Keratinocyte (primary cell): ENCODE measurements around the gene RNASE7. TPM values are rescaled to one million over a fixed set of nuclear protein-coding genes. Genes with fewer than 3 reads are reported as not detected.

Experiments used
- DNase-seq: peaks from one replicate; pipeline ENCODE4 v3.0.0-alpha.2; 2011; ENCODE audit warnings: low read depth, missing footprints, low spot score
- FAIRE-seq: peaks from 2 replicates; lab custom pipeline; 2011; peaks lifted over from hg19 to GRCh38; lab: Jason Lieb, UNC
- H2AFZ ChIP-seq: 2 replicates; pipeline ENCODE4 v1.6.0; 2012; ENCODE audit warnings: low read length, control low read depth, inconsistent platforms; ENCODE audit not compliant: control insufficient read depth
- H3K27ac ChIP-seq: 2 replicates; pipeline ENCODE4 v1.5.1; 2011; ENCODE audit warnings: low read length; ENCODE audit not compliant: control insufficient read depth, insufficient read depth
- H3K27me3 ChIP-seq: 3 replicates; pipeline ENCODE4 v1.6.0; 2011; ENCODE audit warnings: low read length; ENCODE audit not compliant: control insufficient read depth, insufficient read depth; ENCODE audit errors: extremely low read depth
- H3K36me3 ChIP-seq, 2 experiments: 2 replicates in 1 of 2; 3 replicates in 1 of 2; pipeline ENCODE4 v1.5.1; 2011; ENCODE audit warnings: low read length in 2 of 2, mild to moderate bottlenecking in 1 of 2; ENCODE audit not compliant: control insufficient read depth in 2 of 2, insufficient read depth in 2 of 2; ENCODE audit errors: extremely low read depth in 1 of 2
- H3K4me1 ChIP-seq: 3 replicates; pipeline ENCODE4 v1.5.1; 2011; ENCODE audit warnings: low read length; ENCODE audit not compliant: control insufficient read depth, insufficient read depth; ENCODE audit errors: extremely low read depth
- H3K4me2 ChIP-seq: 3 replicates; pipeline ENCODE4 v1.6.0; 2011; ENCODE audit warnings: low read depth, low read length; ENCODE audit not compliant: control insufficient read depth, insufficient read depth; ENCODE audit errors: extremely low read depth
- H3K4me3 ChIP-seq, 3 experiments: fragments of 200-600 bp in 1 of 3; sonication (generic) in 1 of 3; 2 replicates in 2 of 3; 3 replicates in 1 of 3; pipeline ENCODE4 v1.5.1; 2011 to 2016; ENCODE audit warnings: low read length in 3 of 3, mild to moderate bottlenecking in 3 of 3, control low read depth in 2 of 3, inconsistent platforms in 1 of 3, low read depth in 1 of 3, mixed read lengths in 1 of 3, mixed run types in 1 of 3, moderate library complexity in 1 of 3; ENCODE audit not compliant: control insufficient read depth in 2 of 3, insufficient read depth in 2 of 3; ENCODE audit errors: extremely low read depth in 1 of 3
- H3K79me2 ChIP-seq: 2 replicates; pipeline ENCODE4 v1.6.0; 2012; ENCODE audit warnings: low read length; ENCODE audit not compliant: control insufficient read depth, insufficient read depth
- H3K9ac ChIP-seq: 3 replicates; pipeline ENCODE4 v1.6.0; 2011; ENCODE audit warnings: low read length; ENCODE audit not compliant: control insufficient read depth, insufficient read depth; ENCODE audit errors: extremely low read depth
- H3K9me1 ChIP-seq: 3 replicates; pipeline ENCODE4 v1.6.0; 2011; ENCODE audit warnings: low read length; ENCODE audit not compliant: control insufficient read depth, insufficient read depth; ENCODE audit errors: extremely low read depth
- H3K9me3 ChIP-seq: 2 replicates; pipeline ENCODE4 v1.5.1; 2012; ENCODE audit warnings: low read depth, low read length; ENCODE audit not compliant: control insufficient read depth
- H4K20me1 ChIP-seq: 3 replicates; pipeline ENCODE4 v1.6.0; 2011; ENCODE audit warnings: low read length; ENCODE audit not compliant: control insufficient read depth, insufficient read depth; ENCODE audit errors: extremely low read depth
- EZH2 ChIP-seq: IDR thresholded peaks from one replicate; pipeline ENCODE4 v1.6.1; 2012; ENCODE audit warnings: inconsistent platforms, mild to moderate bottlenecking, low read length, moderate library complexity
- dilution Hi-C: fragments of 300-500 bp; cut with MboI; formaldehyde crosslinking; loops from one replicate; pipeline ENCODE4 v1.7.0; 2020; ENCODE audit warnings: low sequenced_read_pairs; ENCODE audit not compliant: extremely low pct_ligation_motif_present
- polyA plus RNA-seq, 5 experiments: library from polyadenylated mRNA; depleted of rRNA in 3 of 5; stranded (reverse) in 3 of 5; stranded (forward) in 1 of 5; unstranded in 1 of 5; fragments of >200 nt; gene quantifications; 1 replicate in 1 of 5; 2 replicates in 3 of 5; 3 replicates in 1 of 5; pipeline versions ENCODE4 v1.2.1 to v1.2.3, GENCODE V29; 2011 to 2012; ENCODE audit warnings: missing spikeins in 2 of 5, low read depth in 1 of 5, low replicate concordance in 1 of 5
- TF ChIP-seq, protein P1 (sequence below), 3 experiments: IDR thresholded peaks in 1 of 3; conservative IDR thresholded peaks in 1 of 3; optimal IDR thresholded peaks in 1 of 3; 2 replicates in 2 of 3; 3 replicates in 1 of 3; pipeline versions ENCODE3 to v1.5.1; 2011; ENCODE audit warnings: low read length in 3 of 3, mild to moderate bottlenecking in 3 of 3, moderate library complexity in 2 of 3, control low read depth in 1 of 3, inconsistent platforms in 1 of 3; ENCODE audit not compliant: insufficient read depth in 2 of 3; ENCODE audit errors: extremely low read depth in 1 of 3

The RNASE7 gene
- polyA plus RNA-seq, 1 donor (not counting 4 experiments of a cell fraction or from before 2014, with no cell fraction given), result 17.4 TPM

DNA sequence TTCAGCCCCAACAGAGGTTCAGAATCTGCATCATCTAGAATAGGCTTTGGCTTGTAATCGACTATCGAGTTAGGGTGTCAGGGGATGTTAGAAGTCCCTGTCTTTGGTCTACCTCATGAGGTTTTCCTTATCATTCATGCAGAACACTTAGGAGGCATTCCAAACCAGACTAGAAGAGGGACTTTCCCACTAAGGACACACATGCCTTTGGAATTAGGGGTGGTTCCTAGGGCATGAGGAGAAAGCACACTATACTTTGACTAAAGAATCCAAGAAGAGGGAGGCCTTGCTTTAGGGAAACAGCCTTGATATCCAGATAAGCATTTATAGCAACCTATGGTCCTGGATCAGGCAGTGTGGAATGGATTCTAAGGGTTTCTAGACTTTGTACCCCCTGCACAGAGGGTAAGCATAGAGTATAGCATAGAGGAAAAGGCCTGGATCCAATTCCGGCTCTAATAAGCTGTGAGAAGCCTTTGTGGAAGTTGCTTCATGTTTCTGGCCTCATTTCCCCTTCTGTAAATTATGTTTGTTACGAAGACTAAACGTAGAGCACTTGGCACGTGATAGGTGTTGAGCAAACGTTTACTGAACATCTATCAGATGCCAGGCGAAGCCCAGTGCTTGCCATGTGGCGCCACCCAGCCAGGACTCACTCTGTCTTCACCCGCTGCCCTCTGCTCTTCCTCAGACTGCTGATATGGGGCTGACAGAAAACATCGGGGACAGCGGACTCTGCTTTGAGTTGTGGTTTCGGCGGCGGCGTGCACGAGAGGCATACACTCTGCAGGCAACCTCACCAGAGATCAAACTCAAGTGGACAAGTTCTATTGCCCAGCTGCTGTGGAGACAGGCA lies 43.1 kb downstream of the RNASE7 start:
- Histone ChIP-seq H4K20me1 (no peaks in the 10 kb centered on the region), H3K9me1 (peaks cover 3% of the 10 kb centered on the region), H3K4me2 (peak overlapping the region; percentile 66), H3K27me3 (no peaks in the 10 kb centered on the region), H3K36me3 (peaks cover 9 to 19% of the 10 kb centered on the region in 2 experiments), H3K9me3 (no peaks in the 10 kb centered on the region), H3K9ac (peak overlapping the region; percentile 40), H3K4me3 (no peak overlapping the region), H3K79me2 (no peaks in the 10 kb centered on the region), H3K4me1 (peaks cover 17% of the 10 kb centered on the region), H2AFZ (peak overlapping the region; percentile 39), H3K27ac (peak overlapping the region; percentile 50)
- FAIRE-seq (peak; percentile 66), DNase-seq (no peak)
- TF ChIP-seq EZH2, result no peak
- TF ChIP-seq, protein P1, sequence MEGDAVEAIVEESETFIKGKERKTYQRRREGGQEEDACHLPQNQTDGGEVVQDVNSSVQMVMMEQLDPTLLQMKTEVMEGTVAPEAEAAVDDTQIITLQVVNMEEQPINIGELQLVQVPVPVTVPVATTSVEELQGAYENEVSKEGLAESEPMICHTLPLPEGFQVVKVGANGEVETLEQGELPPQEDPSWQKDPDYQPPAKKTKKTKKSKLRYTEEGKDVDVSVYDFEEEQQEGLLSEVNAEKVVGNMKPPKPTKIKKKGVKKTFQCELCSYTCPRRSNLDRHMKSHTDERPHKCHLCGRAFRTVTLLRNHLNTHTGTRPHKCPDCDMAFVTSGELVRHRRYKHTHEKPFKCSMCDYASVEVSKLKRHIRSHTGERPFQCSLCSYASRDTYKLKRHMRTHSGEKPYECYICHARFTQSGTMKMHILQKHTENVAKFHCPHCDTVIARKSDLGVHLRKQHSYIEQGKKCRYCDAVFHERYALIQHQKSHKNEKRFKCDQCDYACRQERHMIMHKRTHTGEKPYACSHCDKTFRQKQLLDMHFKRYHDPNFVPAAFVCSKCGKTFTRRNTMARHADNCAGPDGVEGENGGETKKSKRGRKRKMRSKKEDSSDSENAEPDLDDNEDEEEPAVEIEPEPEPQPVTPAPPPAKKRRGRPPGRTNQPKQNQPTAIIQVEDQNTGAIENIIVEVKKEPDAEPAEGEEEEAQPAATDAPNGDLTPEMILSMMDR (optimal IDR thresholded peaks at IDR 0.05 in 1 of 3, IDR thresholded peaks at IDR 0.05 in 1 of 3, conservative IDR thresholded peaks at IDR 0.05 in 1 of 3; ENCODE audit: extremely low read depth in 1 of 3, insufficient read depth in 2 of 3, low read length in 3 of 3), result no peak
- dilution Hi-C loops, result no loop called here

DNA sequence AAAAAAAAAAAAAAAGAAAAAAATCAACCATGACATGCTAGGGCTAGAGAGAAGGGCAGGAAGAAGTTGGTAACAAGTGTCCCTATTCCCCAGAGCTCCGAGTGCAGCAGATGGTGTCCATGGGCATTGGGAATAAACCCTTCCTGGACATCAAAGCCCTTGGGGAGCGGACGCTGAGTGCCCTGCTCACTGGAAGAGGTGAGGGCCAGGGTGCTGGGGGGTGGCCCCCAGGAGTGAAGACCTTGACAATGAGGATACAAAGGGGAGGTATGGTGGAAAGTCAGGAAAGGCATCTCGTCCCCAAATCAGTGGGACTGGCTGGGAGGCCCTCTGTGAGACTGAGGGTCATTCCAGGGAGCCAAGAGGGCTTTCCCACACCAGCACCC lies 44.7 kb downstream of the RNASE7 start:
- DNase-seq (no peak), FAIRE-seq (no peak)
- Histone ChIP-seq H3K4me1 (peaks cover 17% of the 10 kb centered on the region), H3K9me3 (no peaks in the 10 kb centered on the region), H3K4me2 (no peak overlapping the region), H3K36me3 (peaks cover 9 to 19% of the 10 kb centered on the region in 2 experiments), H2AFZ (no peak overlapping the region), H3K4me3 (no peak overlapping the region), H3K27ac (no peak overlapping the region), H3K9me1 (peaks cover 3% of the 10 kb centered on the region), H4K20me1 (no peaks in the 10 kb centered on the region), H3K79me2 (no peaks in the 10 kb centered on the region), H3K27me3 (no peaks in the 10 kb centered on the region), H3K9ac (no peak overlapping the region)
- TF ChIP-seq, protein P1 (optimal IDR thresholded peaks at IDR 0.05 in 1 of 3, IDR thresholded peaks at IDR 0.05 in 1 of 3, conservative IDR thresholded peaks at IDR 0.05 in 1 of 3; ENCODE audit: extremely low read depth in 1 of 3, insufficient read depth in 2 of 3, low read length in 3 of 3), result no peak
- no peak for TF ChIP-seq EZH2
- dilution Hi-C loops, result no loop called here
